HepG2 (cell line): ENCODE measurements around the gene UBE2S. TPM values are rescaled to one million over a fixed set of nuclear protein-coding genes. Genes with fewer than 3 reads are reported as not detected.

Experiments used
- ESRRA ChIP-seq: sonication (generic); formaldehyde crosslinking; IDR thresholded peaks from 2 replicates; pipeline ENCODE4 v1.5.1; 2020; ENCODE audit warnings: mild to moderate bottlenecking, low read depth, missing genetic modification reagents
- MED8 ChIP-seq: sonication (generic); formaldehyde crosslinking; IDR thresholded peaks from 2 replicates; pipeline ENCODE4 v1.8.1; 2023; ENCODE audit warnings: mild to moderate bottlenecking, missing genetic modification reagents; ENCODE audit not compliant: insufficient replicate concordance
- RFX3 ChIP-seq: IDR thresholded peaks from 2 replicates; pipeline ENCODE4 v1.6.1; 2016; ENCODE audit warnings: missing biosample characterization, missing genetic modification reagents
- SAFB2 ChIP-seq: sonication (generic); formaldehyde crosslinking; IDR thresholded peaks from 2 replicates; pipeline ENCODE4 v1.5.1; 2020; ENCODE audit warnings: missing genetic modification reagents, low read depth, mild to moderate bottlenecking, borderline replicate concordance
- TCF12 ChIP-seq, 2 experiments: fragments of 450-650 bp in 1 of 2; sonication (generic) in 1 of 2; formaldehyde crosslinking in 1 of 2; IDR thresholded peaks; 2 replicates each; pipeline versions ENCODE4 v1.6.1 to v1.8.0; 2017 to 2022; ENCODE audit warnings: antibody characterized with exemption in 1 of 2, mild to moderate bottlenecking in 1 of 2, missing genetic modification reagents in 1 of 2, moderate library complexity in 1 of 2
- ZFP36L1 ChIP-seq: sonication (generic); formaldehyde crosslinking; IDR thresholded peaks from 2 replicates; pipeline ENCODE4 v1.8.0; 2022; ENCODE audit warnings: mild to moderate bottlenecking, missing genetic modification reagents, moderate library complexity
- ZFP90 ChIP-seq: sonication (generic); formaldehyde crosslinking; IDR thresholded peaks from 2 replicates; pipeline ENCODE4 v1.8.0; 2022; ENCODE audit warnings: missing genetic modification reagents, mild to moderate bottlenecking, inconsistent platforms, borderline replicate concordance
- ZNF10 ChIP-seq: sonication (generic); formaldehyde crosslinking; IDR thresholded peaks from 2 replicates; pipeline ENCODE4 v1.4.0; 2020; ENCODE audit warnings: mild to moderate bottlenecking, low read depth, missing genetic modification reagents, borderline replicate concordance
- ZNF546 ChIP-seq: sonication (generic); formaldehyde crosslinking; conservative IDR thresholded peaks from 2 replicates; pipeline ENCODE4 v1.8.1; 2023; ENCODE audit warnings: mild to moderate bottlenecking, missing genetic modification reagents
- ZNF891 ChIP-seq: sonication (generic); formaldehyde crosslinking; IDR thresholded peaks from 2 replicates; pipeline ENCODE4 v1.5.0; 2020; ENCODE audit warnings: mild to moderate bottlenecking, missing genetic modification reagents
- polyA plus RNA-seq, 8 experiments: library from polyadenylated mRNA; depleted of rRNA in 3 of 8; stranded (reverse) in 7 of 8; unstranded in 1 of 8; fragments of >200 nt; fragmentation: Illumina TruSeq in 4 of 8; extraction: Trizol in 4 of 8; gene quantifications; 2 replicates each; pipeline versions ENCODE4 v1.2.1 to v1.2.3, GENCODE V29; 2011 to 2016; ENCODE audit warnings: low read depth in 4 of 8, missing spikeins in 1 of 8, mixed read lengths in 1 of 8; ENCODE audit not compliant: insufficient read depth in 1 of 8
- total RNA-seq, 5 experiments: library from RNA; depleted of rRNA; stranded (reverse); fragments of >200 nt; fragmentation: Illumina TruSeq; extraction: Trizol; gene quantifications; 2 replicates each; pipeline ENCODE4 v1.2.3, GENCODE V29; 2016; ENCODE audit warnings: low read depth in 1 of 5
- TF ChIP-seq, protein P1 (sequence below): sonication (generic); formaldehyde crosslinking; IDR thresholded peaks from 2 replicates; pipeline ENCODE4 v1.5.0; 2020; ENCODE audit warnings: mild to moderate bottlenecking, missing genetic modification reagents
- TF ChIP-seq, protein P2 (sequence below): IDR thresholded peaks from 2 replicates; pipeline ENCODE4 v1.6.1; 2018; ENCODE audit warnings: missing genetic modification reagents, mild to moderate bottlenecking, missing compliant biosample characterization
- TF ChIP-seq, protein P3 (sequence below): IDR thresholded peaks from 2 replicates; pipeline ENCODE4 v1.4.0; 2020; ENCODE audit warnings: mild to moderate bottlenecking, missing genetic modification reagents
- TF ChIP-seq, protein P4 (sequence below): sonication (generic); formaldehyde crosslinking; IDR thresholded peaks from 2 replicates; pipeline ENCODE4 v1.5.0; 2020; ENCODE audit warnings: mild to moderate bottlenecking, missing genetic modification reagents
- TF ChIP-seq, protein P5 (sequence below): sonication (generic); formaldehyde crosslinking; IDR thresholded peaks from 2 replicates; pipeline ENCODE4 v1.4.0; 2020; ENCODE audit warnings: missing genetic modification reagents, borderline replicate concordance

Gene UBE2S
- total and polyA plus RNA-seq, 2 of the 13 experiments (the other 11 are each of a cell fraction or from before 2014, with no cell fraction given) = 32.2 to 39.3 TPM

DNA sequence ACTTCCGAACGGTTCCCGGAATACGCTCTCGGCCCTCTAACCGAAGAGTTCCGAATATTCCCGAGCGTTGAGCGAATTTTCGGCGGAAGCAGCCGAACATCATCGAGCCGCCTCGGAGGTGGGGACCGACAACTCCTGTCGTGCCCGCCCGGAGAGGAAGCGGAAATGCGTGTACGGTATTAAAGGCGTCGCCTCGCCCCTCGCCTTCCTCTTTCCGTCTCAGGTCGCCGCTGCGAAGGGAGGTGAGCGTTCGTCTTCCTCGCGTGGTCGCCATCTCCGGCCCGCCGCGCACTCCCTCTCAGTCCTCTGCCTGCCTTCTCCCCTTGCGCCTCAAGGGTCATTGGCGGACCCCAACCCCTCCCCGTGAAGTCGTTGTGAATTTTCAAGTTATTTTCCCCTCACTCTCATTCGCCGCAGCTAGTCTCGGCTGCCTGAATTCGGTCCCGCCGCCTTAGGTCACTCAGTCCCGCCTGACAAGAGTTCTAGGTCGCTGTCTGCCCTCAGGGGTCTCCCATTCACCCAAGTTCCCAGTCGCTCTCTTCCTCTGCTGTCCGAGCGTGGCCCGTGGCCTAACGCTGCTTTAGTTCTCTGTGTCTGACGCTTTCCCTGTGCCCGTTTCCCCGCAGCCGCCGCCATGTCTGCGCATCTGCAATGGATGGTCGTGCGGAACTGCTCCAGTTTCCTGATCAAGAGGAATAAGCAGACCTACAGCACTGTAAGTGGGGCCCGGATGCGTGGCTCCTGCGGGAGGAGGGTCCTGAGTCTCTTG is 21.7 kb downstream of the UBE2S start, which contains the start of gene RPL28 (continued):
- TF ChIP-seq, protein P1, sequence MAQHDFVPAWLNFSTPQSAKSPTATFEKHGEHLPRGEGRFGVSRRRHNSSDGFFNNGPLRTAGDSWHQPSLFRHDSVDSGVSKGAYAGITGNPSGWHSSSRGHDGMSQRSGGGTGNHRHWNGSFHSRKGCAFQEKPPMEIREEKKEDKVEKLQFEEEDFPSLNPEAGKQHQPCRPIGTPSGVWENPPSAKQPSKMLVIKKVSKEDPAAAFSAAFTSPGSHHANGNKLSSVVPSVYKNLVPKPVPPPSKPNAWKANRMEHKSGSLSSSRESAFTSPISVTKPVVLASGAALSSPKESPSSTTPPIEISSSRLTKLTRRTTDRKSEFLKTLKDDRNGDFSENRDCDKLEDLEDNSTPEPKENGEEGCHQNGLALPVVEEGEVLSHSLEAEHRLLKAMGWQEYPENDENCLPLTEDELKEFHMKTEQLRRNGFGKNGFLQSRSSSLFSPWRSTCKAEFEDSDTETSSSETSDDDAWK (CRISPR knock-in tag) = no peak
- TF ChIP-seq, protein P2, sequence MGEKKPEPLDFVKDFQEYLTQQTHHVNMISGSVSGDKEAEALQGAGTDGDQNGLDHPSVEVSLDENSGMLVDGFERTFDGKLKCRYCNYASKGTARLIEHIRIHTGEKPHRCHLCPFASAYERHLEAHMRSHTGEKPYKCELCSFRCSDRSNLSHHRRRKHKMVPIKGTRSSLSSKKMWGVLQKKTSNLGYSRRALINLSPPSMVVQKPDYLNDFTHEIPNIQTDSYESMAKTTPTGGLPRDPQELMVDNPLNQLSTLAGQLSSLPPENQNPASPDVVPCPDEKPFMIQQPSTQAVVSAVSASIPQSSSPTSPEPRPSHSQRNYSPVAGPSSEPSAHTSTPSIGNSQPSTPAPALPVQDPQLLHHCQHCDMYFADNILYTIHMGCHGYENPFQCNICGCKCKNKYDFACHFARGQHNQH (CRISPR knock-in tag) = peak; percentile 70; the same call in 1 of the 2 replicates
- peak; percentile 69 for TF ChIP-seq ESRRA (CRISPR knock-in tag)
- TF ChIP-seq ZFP90 (CRISPR knock-in tag) = peak; percentile 51; the same call in 1 of the 2 replicates
- TF ChIP-seq, protein P3, sequence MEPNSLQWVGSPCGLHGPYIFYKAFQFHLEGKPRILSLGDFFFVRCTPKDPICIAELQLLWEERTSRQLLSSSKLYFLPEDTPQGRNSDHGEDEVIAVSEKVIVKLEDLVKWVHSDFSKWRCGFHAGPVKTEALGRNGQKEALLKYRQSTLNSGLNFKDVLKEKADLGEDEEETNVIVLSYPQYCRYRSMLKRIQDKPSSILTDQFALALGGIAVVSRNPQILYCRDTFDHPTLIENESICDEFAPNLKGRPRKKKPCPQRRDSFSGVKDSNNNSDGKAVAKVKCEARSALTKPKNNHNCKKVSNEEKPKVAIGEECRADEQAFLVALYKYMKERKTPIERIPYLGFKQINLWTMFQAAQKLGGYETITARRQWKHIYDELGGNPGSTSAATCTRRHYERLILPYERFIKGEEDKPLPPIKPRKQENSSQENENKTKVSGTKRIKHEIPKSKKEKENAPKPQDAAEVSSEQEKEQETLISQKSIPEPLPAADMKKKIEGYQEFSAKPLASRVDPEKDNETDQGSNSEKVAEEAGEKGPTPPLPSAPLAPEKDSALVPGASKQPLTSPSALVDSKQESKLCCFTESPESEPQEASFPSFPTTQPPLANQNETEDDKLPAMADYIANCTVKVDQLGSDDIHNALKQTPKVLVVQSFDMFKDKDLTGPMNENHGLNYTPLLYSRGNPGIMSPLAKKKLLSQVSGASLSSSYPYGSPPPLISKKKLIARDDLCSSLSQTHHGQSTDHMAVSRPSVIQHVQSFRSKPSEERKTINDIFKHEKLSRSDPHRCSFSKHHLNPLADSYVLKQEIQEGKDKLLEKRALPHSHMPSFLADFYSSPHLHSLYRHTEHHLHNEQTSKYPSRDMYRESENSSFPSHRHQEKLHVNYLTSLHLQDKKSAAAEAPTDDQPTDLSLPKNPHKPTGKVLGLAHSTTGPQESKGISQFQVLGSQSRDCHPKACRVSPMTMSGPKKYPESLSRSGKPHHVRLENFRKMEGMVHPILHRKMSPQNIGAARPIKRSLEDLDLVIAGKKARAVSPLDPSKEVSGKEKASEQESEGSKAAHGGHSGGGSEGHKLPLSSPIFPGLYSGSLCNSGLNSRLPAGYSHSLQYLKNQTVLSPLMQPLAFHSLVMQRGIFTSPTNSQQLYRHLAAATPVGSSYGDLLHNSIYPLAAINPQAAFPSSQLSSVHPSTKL = peak; percentile 42; the same call in 1 of the 2 replicates
- TF ChIP-seq, protein P4, sequence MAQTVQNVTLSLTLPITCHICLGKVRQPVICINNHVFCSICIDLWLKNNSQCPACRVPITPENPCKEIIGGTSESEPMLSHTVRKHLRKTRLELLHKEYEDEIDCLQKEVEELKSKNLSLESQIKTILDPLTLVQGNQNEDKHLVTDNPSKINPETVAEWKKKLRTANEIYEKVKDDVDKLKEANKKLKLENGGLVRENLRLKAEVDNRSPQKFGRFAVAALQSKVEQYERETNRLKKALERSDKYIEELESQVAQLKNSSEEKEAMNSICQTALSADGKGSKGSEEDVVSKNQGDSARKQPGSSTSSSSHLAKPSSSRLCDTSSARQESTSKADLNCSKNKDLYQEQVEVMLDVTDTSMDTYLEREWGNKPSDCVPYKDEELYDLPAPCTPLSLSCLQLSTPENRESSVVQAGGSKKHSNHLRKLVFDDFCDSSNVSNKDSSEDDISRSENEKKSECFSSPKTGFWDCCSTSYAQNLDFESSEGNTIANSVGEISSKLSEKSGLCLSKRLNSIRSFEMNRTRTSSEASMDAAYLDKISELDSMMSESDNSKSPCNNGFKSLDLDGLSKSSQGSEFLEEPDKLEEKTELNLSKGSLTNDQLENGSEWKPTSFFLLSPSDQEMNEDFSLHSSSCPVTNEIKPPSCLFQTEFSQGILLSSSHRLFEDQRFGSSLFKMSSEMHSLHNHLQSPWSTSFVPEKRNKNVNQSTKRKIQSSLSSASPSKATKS (CRISPR knock-in tag) = no peak
- TF ChIP-seq ZNF546 (CRISPR knock-in tag) = no peak
- TF ChIP-seq TCF12 (IDR thresholded peaks at IDR 0.05) = no peak
- TF ChIP-seq TCF12 (CRISPR knock-in tag; IDR thresholded peaks at IDR 0.05) = no peak
- peak; percentile 73 for TF ChIP-seq MED8 (CRISPR knock-in tag)
- TF ChIP-seq RFX3 (CRISPR knock-in tag) = no peak
- TF ChIP-seq, protein P5, sequence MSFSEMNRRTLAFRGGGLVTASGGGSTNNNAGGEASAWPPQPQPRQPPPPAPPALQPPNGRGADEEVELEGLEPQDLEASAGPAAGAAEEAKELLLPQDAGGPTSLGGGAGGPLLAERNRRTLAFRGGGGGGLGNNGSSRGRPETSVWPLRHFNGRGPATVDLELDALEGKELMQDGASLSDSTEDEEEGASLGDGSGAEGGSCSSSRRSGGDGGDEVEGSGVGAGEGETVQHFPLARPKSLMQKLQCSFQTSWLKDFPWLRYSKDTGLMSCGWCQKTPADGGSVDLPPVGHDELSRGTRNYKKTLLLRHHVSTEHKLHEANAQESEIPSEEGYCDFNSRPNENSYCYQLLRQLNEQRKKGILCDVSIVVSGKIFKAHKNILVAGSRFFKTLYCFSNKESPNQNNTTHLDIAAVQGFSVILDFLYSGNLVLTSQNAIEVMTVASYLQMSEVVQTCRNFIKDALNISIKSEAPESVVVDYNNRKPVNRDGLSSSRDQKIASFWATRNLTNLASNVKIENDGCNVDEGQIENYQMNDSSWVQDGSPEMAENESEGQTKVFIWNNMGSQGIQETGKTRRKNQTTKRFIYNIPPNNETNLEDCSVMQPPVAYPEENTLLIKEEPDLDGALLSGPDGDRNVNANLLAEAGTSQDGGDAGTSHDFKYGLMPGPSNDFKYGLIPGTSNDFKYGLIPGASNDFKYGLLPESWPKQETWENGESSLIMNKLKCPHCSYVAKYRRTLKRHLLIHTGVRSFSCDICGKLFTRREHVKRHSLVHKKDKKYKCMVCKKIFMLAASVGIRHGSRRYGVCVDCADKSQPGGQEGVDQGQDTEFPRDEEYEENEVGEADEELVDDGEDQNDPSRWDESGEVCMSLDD (CRISPR knock-in tag) = 0 out of 2 replicates have a peak, but pooled peaks have one; percentile 57
- TF ChIP-seq SAFB2 (CRISPR knock-in tag) = peak; percentile 90; the same call in 1 of the 2 replicates
- TF ChIP-seq ZNF891 (CRISPR knock-in tag) = no peak; the same call in 1 of the 2 replicates
- no peak for TF ChIP-seq ZNF10 (CRISPR knock-in tag)
- TF ChIP-seq ZFP36L1 (CRISPR knock-in tag) = peak; percentile 66; the same call in 1 of the 2 replicates
